ENCODE data around the gene GRM1. TPM values are rescaled to one million over a fixed set of nuclear protein-coding genes. Genes with fewer than 3 reads are reported as not detected.

GRM1 gene
- total and polyA plus RNA-seq, 4 experiments from 2014 or later: not detected

GRCh38 chr6:146287691-146288369, 259.0 kb downstream of the GRM1 start:
- ChIA-PET CTCF (ENCODE audit: partially characterized antibody) (interaction anchor here (0.6 kb wide), 1 partner anchor 16 kb away, joined by 3 read pairs; no protein-coding TSS in a partner anchor), POLR2A (ENCODE audit: partially characterized antibody) (no interaction called here)
- H3K27me3 Mint-ChIP-seq: peaks cover 0 to 2% of the 10 kb centered on the region in 2 donors
- Histone ChIP-seq H3K36me3 (ENCODE audit: insufficient read depth, low read length) (no peaks in the 10 kb centered on the region), H3K27me3 (ENCODE audit: insufficient read depth, low read length) (no peaks in the 10 kb centered on the region), H3K27ac (ENCODE audit: low read depth, low read length) (no peak overlapping the region), H3K4me3 (ENCODE audit: low read length in 2 of 2) (no peak overlapping the region), H3K9me3 (ENCODE audit: control insufficient read depth in 1 of 2, low read length in 2 of 2) (no peaks in the 10 kb centered on the region), H3K4me1 (ENCODE audit: insufficient read depth, low read length) (no peaks in the 10 kb centered on the region)
- no peak overlapping the region for H3K4me3 Mint-ChIP-seq
- H3K4me1 Mint-ChIP-seq: no peaks in the 10 kb centered on the region
- no peak for DNase-seq
- H3K9me3 Mint-ChIP-seq: peaks cover 0 to 2% (median 0%) of the 10 kb centered on the region in 8 donors
- H3K36me3 Mint-ChIP-seq: no peaks in the 10 kb centered on the region
- no peak overlapping the region for H3K27ac Mint-ChIP-seq
- intact Hi-C loops (cut with micrococcal nuclease): no loop called here

GRCh38 chr6:146289816-146290588, 261.1 kb downstream of the GRM1 start:
- Mint-ChIP-seq H3K36me3 (no peaks in the 10 kb centered on the region), H3K4me3 (no peak overlapping the region), H3K9me3 (peaks cover 0 to 2% (median 0%) of the 10 kb centered on the region in 8 donors), H3K27me3 (peaks cover 0 to 2% of the 10 kb centered on the region in 2 donors), H3K27ac (no peak overlapping the region), H3K4me1 (no peaks in the 10 kb centered on the region)
- ChIA-PET POLR2A (ENCODE audit: partially characterized antibody) (no interaction called here), CTCF (ENCODE audit: partially characterized antibody) (no interaction called here)
- Histone ChIP-seq H3K27me3 (ENCODE audit: insufficient read depth, low read length) (no peaks in the 10 kb centered on the region), H3K4me3 (ENCODE audit: low read length in 2 of 2) (no peak overlapping the region), H3K36me3 (ENCODE audit: insufficient read depth, low read length) (no peaks in the 10 kb centered on the region), H3K9me3 (ENCODE audit: control insufficient read depth in 1 of 2, low read length in 2 of 2) (no peaks in the 10 kb centered on the region), H3K27ac (ENCODE audit: low read depth, low read length) (no peak overlapping the region), H3K4me1 (ENCODE audit: insufficient read depth, low read length) (no peaks in the 10 kb centered on the region)
- no peak for DNase-seq
- intact Hi-C loops (cut with micrococcal nuclease): no loop called here

GRCh38 chr6:146290589-146290901, 261.7 kb downstream of the GRM1 start:
- DNase-seq: no peak
- intact Hi-C loops (cut with micrococcal nuclease): no loop called here
- peaks cover 0 to 2% of the 10 kb centered on the region in 2 donors for H3K27me3 Mint-ChIP-seq
- Histone ChIP-seq H3K27ac (ENCODE audit: low read depth, low read length) (no peak overlapping the region), H3K4me1 (ENCODE audit: insufficient read depth, low read length) (no peaks in the 10 kb centered on the region), H3K27me3 (ENCODE audit: insufficient read depth, low read length) (no peaks in the 10 kb centered on the region), H3K36me3 (ENCODE audit: insufficient read depth, low read length) (no peaks in the 10 kb centered on the region), H3K4me3 (ENCODE audit: low read length in 2 of 2) (no peak overlapping the region), H3K9me3 (ENCODE audit: control insufficient read depth in 1 of 2, low read length in 2 of 2) (no peaks in the 10 kb centered on the region)
- CTCF ChIA-PET (ENCODE audit: partially characterized antibody): no interaction called here
- H3K9me3 Mint-ChIP-seq: no peaks in the 10 kb centered on the region
- H3K36me3 Mint-ChIP-seq: no peaks in the 10 kb centered on the region
- H3K4me3 Mint-ChIP-seq: no peak overlapping the region
- POLR2A ChIA-PET (ENCODE audit: partially characterized antibody): no interaction called here
- no peaks in the 10 kb centered on the region for H3K4me1 Mint-ChIP-seq
- H3K27ac Mint-ChIP-seq: no peak overlapping the region

GRCh38 chr6:146292506-146292905, 263.6 kb downstream of the GRM1 start:
- ChIA-PET CTCF (ENCODE audit: partially characterized antibody) (no interaction called here), POLR2A (ENCODE audit: partially characterized antibody) (no interaction called here)
- H3K27me3 Mint-ChIP-seq: peaks cover 0 to 2% of the 10 kb centered on the region in 2 donors
- H3K9me3 Mint-ChIP-seq: no peaks in the 10 kb centered on the region
- H3K27me3 ChIP-seq (ENCODE audit: insufficient read depth, low read length): no peaks in the 10 kb centered on the region
- no peak overlapping the region for H3K4me3 ChIP-seq (ENCODE audit: low read length in 2 of 2)
- H3K9me3 ChIP-seq (ENCODE audit: control insufficient read depth in 1 of 2, low read length in 2 of 2): no peaks in the 10 kb centered on the region
- H3K27ac ChIP-seq (ENCODE audit: low read depth, low read length): no peak overlapping the region
- no peaks in the 10 kb centered on the region for H3K36me3 Mint-ChIP-seq
- H3K27ac Mint-ChIP-seq: no peak overlapping the region
- intact Hi-C loops (cut with micrococcal nuclease): no loop called here
- no peaks in the 10 kb centered on the region for H3K36me3 ChIP-seq (ENCODE audit: insufficient read depth, low read length)
- no peaks in the 10 kb centered on the region for H3K4me1 ChIP-seq (ENCODE audit: insufficient read depth, low read length)
- H3K4me1 Mint-ChIP-seq: no peaks in the 10 kb centered on the region
- DNase-seq: no peak
- H3K4me3 Mint-ChIP-seq: no peak overlapping the region

- ChIA-PET CTCF (ENCODE audit: partially characterized antibody) (interaction anchor here (1.1 kb wide), 1 partner anchor 10 kb away, joined by 3 read pairs; no protein-coding TSS in a partner anchor), POLR2A (ENCODE audit: partially characterized antibody) (no interaction called here)
- no peak overlapping the region for H3K27ac Mint-ChIP-seq
- no peaks in the 10 kb centered on the region for H3K27me3 ChIP-seq (ENCODE audit: insufficient read depth, low read length)
- no peaks in the 10 kb centered on the region for H3K4me1 ChIP-seq (ENCODE audit: insufficient read depth, low read length)
- H3K9me3 ChIP-seq (ENCODE audit: control insufficient read depth in 1 of 2, low read length in 2 of 2): no peaks in the 10 kb centered on the region
- intact Hi-C loops (cut with micrococcal nuclease): no loop called here
- no peak overlapping the region for H3K4me3 ChIP-seq (ENCODE audit: low read length in 2 of 2)
- H3K4me1 Mint-ChIP-seq: no peaks in the 10 kb centered on the region
- H3K27ac ChIP-seq (ENCODE audit: low read depth, low read length): no peak overlapping the region
- no peaks in the 10 kb centered on the region for H3K9me3 Mint-ChIP-seq
- no peak overlapping the region for H3K4me3 Mint-ChIP-seq
- no peak for DNase-seq
- H3K36me3 Mint-ChIP-seq: no peaks in the 10 kb centered on the region
- no peaks in the 10 kb centered on the region for H3K36me3 ChIP-seq (ENCODE audit: insufficient read depth, low read length)
- no peaks in the 10 kb centered on the region for H3K27me3 Mint-ChIP-seq
Measured at GRCh38 chr6:146295695-146296094, 266.8 kb downstream of the GRM1 start.

- intact Hi-C loops (cut with micrococcal nuclease): no loop called here
- H3K27me3 ChIP-seq (ENCODE audit: insufficient read depth, low read length): no peaks in the 10 kb centered on the region
- Mint-ChIP-seq H3K4me3 (no peak overlapping the region), H3K27ac (no peak overlapping the region), H3K36me3 (no peaks in the 10 kb centered on the region), H3K4me1 (no peaks in the 10 kb centered on the region), H3K27me3 (peaks cover 0 to 2% of the 10 kb centered on the region in 2 donors), H3K9me3 (peaks cover 0 to 3% (median 0%) of the 10 kb centered on the region in 8 donors)
- H3K4me1 ChIP-seq (ENCODE audit: insufficient read depth, low read length): no peaks in the 10 kb centered on the region
- no peaks in the 10 kb centered on the region for H3K9me3 ChIP-seq (ENCODE audit: control insufficient read depth in 1 of 2, low read length in 2 of 2)
- CTCF ChIA-PET (ENCODE audit: partially characterized antibody): no interaction called here
- DNase-seq: no peak
- no peak overlapping the region for H3K4me3 ChIP-seq (ENCODE audit: low read length in 2 of 2)
- POLR2A ChIA-PET (ENCODE audit: partially characterized antibody): no interaction called here
- H3K36me3 ChIP-seq (ENCODE audit: insufficient read depth, low read length): no peaks in the 10 kb centered on the region
- H3K27ac ChIP-seq (ENCODE audit: low read depth, low read length): no peak overlapping the region
Measured at GRCh38 chr6:146297815-146298214, 269.0 kb downstream of the GRM1 start.

GRCh38 chr6:146300521-146300920, 271.7 kb downstream of the GRM1 start:
- no peak overlapping the region for H3K4me3 Mint-ChIP-seq
- CTCF ChIA-PET (ENCODE audit: partially characterized antibody): interaction anchor here (0.5 kb wide), 1 partner anchor 9 kb away, joined by 3 read pairs; no protein-coding TSS in a partner anchor
- Histone ChIP-seq H3K9me3 (ENCODE audit: control insufficient read depth in 1 of 2, low read length in 2 of 2) (no peaks in the 10 kb centered on the region), H3K36me3 (ENCODE audit: insufficient read depth, low read length) (no peaks in the 10 kb centered on the region), H3K4me3 (ENCODE audit: low read length in 2 of 2) (no peak overlapping the region), H3K27ac (ENCODE audit: low read depth, low read length) (no peak overlapping the region), H3K4me1 (ENCODE audit: insufficient read depth, low read length) (no peaks in the 10 kb centered on the region), H3K27me3 (ENCODE audit: insufficient read depth, low read length) (no peaks in the 10 kb centered on the region)
- H3K27me3 Mint-ChIP-seq: peaks cover 0 to 2% of the 10 kb centered on the region in 2 donors
- DNase-seq: no peak
- no peak overlapping the region for H3K27ac Mint-ChIP-seq
- peaks cover 0 to 3% (median 0%) of the 10 kb centered on the region in 8 donors for H3K9me3 Mint-ChIP-seq
- no peaks in the 10 kb centered on the region for H3K36me3 Mint-ChIP-seq
- POLR2A ChIA-PET (ENCODE audit: partially characterized antibody): no interaction called here
- no peaks in the 10 kb centered on the region for H3K4me1 Mint-ChIP-seq
- intact Hi-C loops (cut with micrococcal nuclease): no loop called here
